ENCODE data around the gene METTL1.
"Not testable (repeated sequence)": the region's sequence is repeated elsewhere in the genome, so short reads cannot be mapped to it uniquely, and the experiment has no call there.

Gene METTL1

GRCh38 chr12:57771873-57772428, at the start of gene METTL1:
TSS of gene METTL1 (minus strand) at chr12:57772105. CDS start at chr12:57772083, 22 bp downstream.
- peak; percentile 95 for DNase-seq (ENCODE audit: low spot score)

- not testable (repeated sequence) for DNase-seq (ENCODE audit: low spot score)
These were observed 49.1 kb upstream of the METTL1 start for GRCh38 chr12:57821015-57821414.

GRCh38 chr12:57820119-57820518, 48.2 kb upstream of the METTL1 start:
- not testable (repeated sequence) for DNase-seq (ENCODE audit: low spot score)

GRCh38 chr12:57817990-57818331, 46.1 kb upstream of the METTL1 start:
- DNase-seq (ENCODE audit: low spot score) = not testable (repeated sequence)

- no peak for DNase-seq (ENCODE audit: low spot score)
These were observed 45.5 kb upstream of the METTL1 start for GRCh38 chr12:57817261-57817989.

- peak; percentile 76 for DNase-seq (ENCODE audit: low spot score)
These were observed 44.9 kb upstream of the METTL1 start for GRCh38 chr12:57816855-57817151.

- DNase-seq (ENCODE audit: low spot score) = no peak
These were observed 44.3 kb upstream of the METTL1 start for GRCh38 chr12:57816001-57816854.

- DNase-seq (ENCODE audit: low spot score) = no peak
These were observed 43.5 kb upstream of the METTL1 start for GRCh38 chr12:57815177-57816000.

GRCh38 chr12:57813971-57814772, 42.3 kb upstream of the METTL1 start:
- no peak for DNase-seq (ENCODE audit: low spot score)

GRCh38 chr12:57813111-57813970, 41.4 kb upstream of the METTL1 start:
- no peak for DNase-seq (ENCODE audit: low spot score)

GRCh38 chr12:57811028-57811755, 39.3 kb upstream of the METTL1 start:
- no peak for DNase-seq (ENCODE audit: low spot score)

GRCh38 chr12:57810450-57810849, 38.5 kb upstream of the METTL1 start:
- no peak for DNase-seq (ENCODE audit: low spot score)

- DNase-seq (ENCODE audit: low spot score) = no peak
These were observed 37.5 kb upstream of the METTL1 start for GRCh38 chr12:57809425-57809824.

- no peak for DNase-seq (ENCODE audit: low spot score)
These were observed 36.4 kb upstream of the METTL1 start for GRCh38 chr12:57808351-57808750.

GRCh38 chr12:57807285-57807684, 35.4 kb upstream of the METTL1 start:
- no peak for DNase-seq (ENCODE audit: low spot score)

- DNase-seq (ENCODE audit: low spot score) = no peak
These were observed 34.8 kb upstream of the METTL1 start for GRCh38 chr12:57806677-57807076.

- peak; percentile 83 for DNase-seq (ENCODE audit: low spot score)
These were observed 31.5 kb upstream of the METTL1 start for GRCh38 chr12:57803319-57803893.

- DNase-seq (ENCODE audit: low spot score) = no peak
These were observed 30.7 kb upstream of the METTL1 start for GRCh38 chr12:57802607-57803006.

- DNase-seq (ENCODE audit: low spot score) = no peak
These were observed 29.1 kb upstream of the METTL1 start for GRCh38 chr12:57800965-57801364.
